ENCODE data around the gene ARHGEF9. TPM values are rescaled to one million over a fixed set of nuclear protein-coding genes. Genes with fewer than 3 reads are reported as not detected.

ARHGEF9 gene
- total RNA-seq, 1 donor from 2014 or later, result 30.2 TPM

DNA sequence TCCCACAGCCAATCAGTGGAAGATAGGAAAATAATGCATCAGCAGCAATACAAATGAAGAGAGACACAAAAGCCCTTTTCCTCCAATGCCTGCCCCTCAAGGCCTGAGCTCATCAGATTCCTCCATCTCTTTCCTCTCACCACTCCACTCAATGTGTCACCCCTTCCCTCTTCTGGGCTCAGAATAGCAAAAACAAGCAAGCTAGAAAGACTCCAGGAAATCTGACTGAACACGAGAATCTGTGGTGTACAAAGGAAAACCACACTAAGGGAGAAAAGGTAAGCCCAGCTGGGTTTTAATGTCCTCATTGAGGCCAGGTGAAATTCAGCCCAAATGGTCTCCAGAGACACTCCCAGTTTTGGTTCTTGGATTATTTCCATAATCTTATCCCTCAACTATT, 46.3 kb downstream of the ARHGEF9 start:
- Mint-ChIP-seq H3K27ac (no peak overlapping the region), H3K4me3 (no peak overlapping the region), H3K36me3 (no peaks in the 10 kb centered on the region), H3K9me3 (peaks cover 13% of the 10 kb centered on the region), H3K27me3 (ENCODE audit: low read depth) (no peaks in the 10 kb centered on the region), H3K4me1 (no peaks in the 10 kb centered on the region)
- TF ChIP-seq, protein P1, sequence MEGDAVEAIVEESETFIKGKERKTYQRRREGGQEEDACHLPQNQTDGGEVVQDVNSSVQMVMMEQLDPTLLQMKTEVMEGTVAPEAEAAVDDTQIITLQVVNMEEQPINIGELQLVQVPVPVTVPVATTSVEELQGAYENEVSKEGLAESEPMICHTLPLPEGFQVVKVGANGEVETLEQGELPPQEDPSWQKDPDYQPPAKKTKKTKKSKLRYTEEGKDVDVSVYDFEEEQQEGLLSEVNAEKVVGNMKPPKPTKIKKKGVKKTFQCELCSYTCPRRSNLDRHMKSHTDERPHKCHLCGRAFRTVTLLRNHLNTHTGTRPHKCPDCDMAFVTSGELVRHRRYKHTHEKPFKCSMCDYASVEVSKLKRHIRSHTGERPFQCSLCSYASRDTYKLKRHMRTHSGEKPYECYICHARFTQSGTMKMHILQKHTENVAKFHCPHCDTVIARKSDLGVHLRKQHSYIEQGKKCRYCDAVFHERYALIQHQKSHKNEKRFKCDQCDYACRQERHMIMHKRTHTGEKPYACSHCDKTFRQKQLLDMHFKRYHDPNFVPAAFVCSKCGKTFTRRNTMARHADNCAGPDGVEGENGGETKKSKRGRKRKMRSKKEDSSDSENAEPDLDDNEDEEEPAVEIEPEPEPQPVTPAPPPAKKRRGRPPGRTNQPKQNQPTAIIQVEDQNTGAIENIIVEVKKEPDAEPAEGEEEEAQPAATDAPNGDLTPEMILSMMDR (IDR thresholded peaks at IDR 0.05; ENCODE audit: unreplicated experiment), result no peak
- no peak for DNase-seq (ENCODE audit: low spot score in 2 of 2, unreplicated experiment in 2 of 2)

DNA sequence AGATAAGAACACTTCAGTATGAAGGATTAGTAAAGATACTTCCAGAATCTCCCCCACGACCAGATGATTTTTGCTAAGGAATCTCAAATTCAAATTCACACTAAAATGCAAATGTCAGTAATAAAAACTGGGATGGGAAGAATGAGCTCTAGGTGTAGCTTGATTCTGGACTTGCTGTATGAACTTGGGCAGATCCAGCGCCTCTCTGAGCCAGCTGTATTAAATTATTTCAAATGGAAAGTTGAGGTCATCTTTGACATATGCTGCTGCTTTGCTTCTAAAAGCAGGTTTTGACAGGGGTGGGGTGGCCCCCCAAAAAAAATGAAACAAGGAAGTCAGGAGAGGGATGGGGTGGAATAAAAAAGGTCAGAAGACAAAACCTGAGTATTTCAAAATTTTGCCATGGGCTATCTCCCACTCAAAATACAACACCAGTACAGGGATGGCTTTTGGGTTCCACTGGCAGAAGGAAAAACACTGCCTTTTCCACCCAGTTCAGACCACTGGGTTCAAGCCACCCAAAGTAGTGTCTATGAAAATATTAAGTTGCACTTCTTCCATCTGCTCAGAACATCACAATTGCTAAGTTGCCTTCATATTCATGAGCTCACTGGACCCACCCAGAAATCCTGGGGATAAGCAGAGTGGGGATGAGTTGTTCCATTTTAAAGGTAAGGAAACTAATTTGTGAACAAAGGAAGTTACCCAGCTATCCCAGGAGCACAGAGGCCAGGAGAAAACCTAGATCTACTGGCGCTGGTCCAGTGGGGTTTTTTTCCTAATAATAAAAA, 47.7 kb downstream of the ARHGEF9 start:
- Mint-ChIP-seq H3K27me3 (ENCODE audit: low read depth) (no peaks in the 10 kb centered on the region), H3K4me1 (no peaks in the 10 kb centered on the region), H3K27ac (no peak overlapping the region), H3K36me3 (no peaks in the 10 kb centered on the region), H3K9me3 (peaks cover 15% of the 10 kb centered on the region), H3K4me3 (no peak overlapping the region)
- TF ChIP-seq, protein P1 (IDR thresholded peaks at IDR 0.05; ENCODE audit: unreplicated experiment), result no peak
- no peak for DNase-seq (ENCODE audit: low spot score in 2 of 2, unreplicated experiment in 2 of 2)

DNA sequence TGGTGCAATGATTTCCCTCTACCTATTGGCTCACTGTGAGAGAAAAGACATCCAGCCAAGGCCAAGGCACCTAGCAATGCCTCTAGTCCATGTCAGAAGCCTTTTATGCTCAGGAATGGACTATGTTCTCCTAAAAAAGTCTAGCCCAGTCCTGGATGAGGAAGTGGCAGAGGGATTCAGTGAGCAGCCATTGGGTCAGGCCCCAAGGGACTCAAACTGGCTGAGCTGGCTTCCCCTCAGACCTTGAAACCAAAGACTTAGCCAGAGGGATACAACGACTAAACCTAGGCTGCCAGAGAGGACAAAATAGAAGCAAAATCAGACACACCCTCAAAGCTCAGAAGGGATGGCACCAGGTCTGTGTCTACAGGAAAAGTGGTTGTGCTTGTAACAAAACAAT, 49.1 kb downstream of the ARHGEF9 start:
- no peaks in the 10 kb centered on the region for H3K4me1 Mint-ChIP-seq
- H3K9me3 Mint-ChIP-seq, result peaks cover 15% of the 10 kb centered on the region
- H3K27me3 Mint-ChIP-seq (ENCODE audit: low read depth), result no peaks in the 10 kb centered on the region
- TF ChIP-seq, protein P1 (IDR thresholded peaks at IDR 0.05; ENCODE audit: unreplicated experiment), result no peak
- H3K4me3 Mint-ChIP-seq, result no peak overlapping the region
- H3K27ac Mint-ChIP-seq, result no peak overlapping the region
- H3K36me3 Mint-ChIP-seq, result no peaks in the 10 kb centered on the region
- no peak for DNase-seq (ENCODE audit: low spot score in 2 of 2, unreplicated experiment in 2 of 2)

DNA sequence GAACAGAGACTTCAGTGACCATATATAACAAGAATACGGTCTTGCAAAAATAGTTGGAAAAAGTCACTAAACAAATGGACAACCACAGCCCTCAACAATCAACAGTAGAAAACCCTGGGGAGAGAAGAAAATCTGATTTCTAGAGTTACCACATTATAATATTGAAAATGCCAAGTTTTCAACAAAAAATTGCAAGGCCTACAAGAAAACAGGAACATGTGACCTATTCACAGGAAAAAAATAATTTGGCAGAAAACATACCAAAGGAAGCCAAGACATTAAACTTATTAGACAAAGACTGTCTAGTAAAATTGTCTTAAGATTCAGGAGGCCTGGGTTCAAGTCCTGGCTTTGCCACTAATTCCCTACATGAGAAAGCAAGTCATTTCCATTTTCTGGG, 64.7 kb downstream of the ARHGEF9 start:
- peaks cover 9% of the 10 kb centered on the region for H3K36me3 Mint-ChIP-seq
- H3K9me3 Mint-ChIP-seq, result peaks cover 27% of the 10 kb centered on the region
- TF ChIP-seq, protein P1 (IDR thresholded peaks at IDR 0.05; ENCODE audit: unreplicated experiment), result no peak
- no peak for DNase-seq (ENCODE audit: low spot score in 2 of 2, unreplicated experiment in 2 of 2)
- no peak overlapping the region for H3K27ac Mint-ChIP-seq
- H3K27me3 Mint-ChIP-seq (ENCODE audit: low read depth), result no peaks in the 10 kb centered on the region
- H3K4me3 Mint-ChIP-seq, result no peak overlapping the region
- no peaks in the 10 kb centered on the region for H3K4me1 Mint-ChIP-seq

DNA sequence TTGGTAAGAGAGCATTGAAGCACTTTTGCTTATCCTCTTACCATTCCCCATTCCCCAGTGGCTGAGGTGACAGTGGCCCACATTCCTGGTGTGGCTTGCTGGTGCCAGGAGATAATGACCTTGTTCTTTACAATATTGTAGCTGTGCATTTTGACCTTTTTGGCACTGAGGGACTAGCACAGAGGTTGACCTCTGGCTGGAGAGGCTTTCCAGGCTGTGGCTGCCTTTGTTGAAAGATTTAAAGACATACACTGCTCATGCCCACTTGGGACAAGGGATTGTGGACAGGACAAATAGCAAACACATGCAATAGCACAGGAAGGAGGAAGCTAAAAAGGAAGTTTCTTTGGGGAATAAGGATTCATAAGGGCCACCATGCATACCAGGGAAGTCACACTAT, 65.4 kb downstream of the ARHGEF9 start:
- H3K4me3 Mint-ChIP-seq, result no peak overlapping the region
- no peaks in the 10 kb centered on the region for H3K27me3 Mint-ChIP-seq (ENCODE audit: low read depth)
- TF ChIP-seq, protein P1 (IDR thresholded peaks at IDR 0.05; ENCODE audit: unreplicated experiment), result no peak
- H3K4me1 Mint-ChIP-seq, result no peaks in the 10 kb centered on the region
- no peak for DNase-seq (ENCODE audit: low spot score in 2 of 2, unreplicated experiment in 2 of 2)
- H3K9me3 Mint-ChIP-seq, result peaks cover 27% of the 10 kb centered on the region
- no peak overlapping the region for H3K27ac Mint-ChIP-seq
- peaks cover 9% of the 10 kb centered on the region for H3K36me3 Mint-ChIP-seq

Measured in mesothelial cell of epicardium (in vitro differentiated cells).